ENCODE measurements around the gene COMMD7. TPM values are rescaled to one million over a fixed set of nuclear protein-coding genes. Genes with fewer than 3 reads are reported as not detected.

COMMD7 gene
- total and polyA plus RNA-seq, 9 of the 15 experiments (the other 6 are each of a cell fraction or from before 2014, with no cell fraction given), result 11.9 to 69.1 (median 34.7) TPM

- TF ChIP-seq CREB3L1 (IDR thresholded peaks at IDR 0.05; ENCODE audit: borderline replicate concordance, low read depth) (peak; percentile 41; the same call in 1 of the 2 replicates), ZBTB9 (CRISPR knock-in tag; IDR thresholded peaks at IDR 0.05) (no peak), POLR2AphosphoS5 (IDR thresholded peaks at IDR 0.05; ENCODE audit: control insufficient read depth, insufficient read depth, low read depth, low read length) (peak; percentile 88), FOXA3 (CRISPR knock-in tag; conservative IDR thresholded peaks at IDR 0.05 in 1 of 2, IDR thresholded peaks at IDR 0.05 in 1 of 2) (no peak), SP2 (IDR thresholded peaks at IDR 0.05; ENCODE audit: extremely low read depth, low read depth, low read length, poor library complexity, severe bottlenecking) (no peak), NFRKB (IDR thresholded peaks at IDR 0.05; ENCODE audit: low read depth) (peak; percentile 62; the same call in 1 of the 2 replicates), USF2 (CRISPR knock-in tag; IDR thresholded peaks at IDR 0.05) (no peak), ZNF551 (CRISPR knock-in tag; IDR thresholded peaks at IDR 0.05) (no peak), BMI1 (IDR thresholded peaks at IDR 0.05; ENCODE audit: low read length) (no peak), CHCHD3 (CRISPR knock-in tag; IDR thresholded peaks at IDR 0.05) (no peak), ZNF717 (CRISPR knock-in tag; IDR thresholded peaks at IDR 0.05) (no peak), PURB (CRISPR knock-in tag; IDR thresholded peaks at IDR 0.05; ENCODE audit: low read depth) (no peak), BRD4 (IDR thresholded peaks at IDR 0.05) (no peak), NR2C1 (IDR thresholded peaks at IDR 0.05) (peak; percentile 68), NR2C1 (tag; IDR thresholded peaks at IDR 0.05) (peak; percentile 52; the same call in 1 of the 2 replicates), MCM2 (IDR thresholded peaks at IDR 0.05; ENCODE audit: low read depth) (no peak), HNRNPUL1 (IDR thresholded peaks at IDR 0.05; ENCODE audit: low read length) (no peak), JUN (IDR thresholded peaks at IDR 0.05; ENCODE audit: borderline replicate concordance, low read depth, low read length) (peak; percentile 1; the same call in 1 of the 2 replicates), JUN (CRISPR knock-in tag; IDR thresholded peaks at IDR 0.05; ENCODE audit: borderline replicate concordance) (no peak), MTA2 (IDR thresholded peaks at IDR 0.05; ENCODE audit: low read depth) (peak; percentile 76), TOE1 (IDR thresholded peaks at IDR 0.05; ENCODE audit: borderline replicate concordance) (peak; percentile 25; the same call in 1 of the 2 replicates), TOE1 (CRISPR knock-in tag; IDR thresholded peaks at IDR 0.05; ENCODE audit: borderline replicate concordance, low read depth) (no peak), THRAP3 (IDR thresholded peaks at IDR 0.05; ENCODE audit: borderline replicate concordance) (no peak), MYC (IDR thresholded peaks at IDR 0.05; ENCODE audit: low read depth, low read length) (peak; percentile 59; the same call in 1 of the 2 replicates), MYC (CRISPR knock-in tag; IDR thresholded peaks at IDR 0.05; ENCODE audit: borderline replicate concordance, low read depth) (0 out of 2 replicates have a peak, but pooled peaks have one; percentile 40)
These were observed 61.8 kb downstream of the COMMD7 start (continued) for GRCh38 chr20:32681175-32682084.
